HEK293 (cell line): ENCODE data around the gene ZNF845.

Source experiments
- CTCF ChIA-PET: fragments of 350-600 bp; formaldehyde crosslinking; extraction: SDS; loops from one replicate; lab custom pipeline; 2021; ENCODE audit warnings: antibody characterized with exemption; lab: Yijun Ruan, JAX
- POLR2A ChIA-PET: fragments of 300-600 bp; formaldehyde crosslinking; extraction: SDS; loops from one replicate; lab custom pipeline; 2020; ENCODE audit warnings: antibody characterized with exemption, inconsistent platforms; lab: Yijun Ruan, JAX
- H3K27ac ChIP-seq: fragments of 200-500 bp; sonication (Bioruptor generic); 2 replicates; pipeline ENCODE4 v1.5.1; 2014; ENCODE audit warnings: low read depth, low read length, control low read depth, inconsistent platforms; ENCODE audit errors: extremely low read depth
- H3K36me3 ChIP-seq, 2 experiments: fragments of 200-500 bp in 1 of 2; sonication (Bioruptor generic) in 1 of 2; 1 replicate in 1 of 2; 2 replicates in 1 of 2; pipeline ENCODE4 v1.5.1; 2014 to 2017; ENCODE audit warnings: inconsistent platforms in 2 of 2, low read length in 2 of 2; ENCODE audit not compliant: control insufficient read depth in 2 of 2, insufficient read depth in 1 of 2
- H3K4me1 ChIP-seq: fragments of 200-500 bp; sonication (Bioruptor generic); 2 replicates; pipeline ENCODE4 v1.5.1; 2014; ENCODE audit warnings: mild to moderate bottlenecking, low read length, inconsistent platforms; ENCODE audit not compliant: control insufficient read depth, insufficient read depth
- H3K4me3 ChIP-seq: 2 replicates; pipeline ENCODE4 v1.5.1; 2011; ENCODE audit warnings: low read depth, mild to moderate bottlenecking, control low read depth, low read length, moderate library complexity
- H3K9me3 ChIP-seq: fragments of 200-500 bp; sonication (Bioruptor generic); 2 replicates; pipeline ENCODE4 v1.5.1; 2014; ENCODE audit warnings: low read depth, low read length, inconsistent platforms; ENCODE audit not compliant: control insufficient read depth, insufficient read depth
- GLI2 ChIP-seq: fragments of 450-650 bp; formaldehyde crosslinking; IDR thresholded peaks from 2 replicates; pipeline ENCODE4; 2017; ENCODE audit warnings: missing biosample characterization, missing genetic modification characterization, low read depth, borderline replicate concordance
- HIC1 ChIP-seq: fragments of 450-650 bp; formaldehyde crosslinking; IDR thresholded peaks from 2 replicates; pipeline ENCODE4 v1.5.1; 2016; ENCODE audit warnings: missing biosample characterization, missing genetic modification characterization
- HOXD13 ChIP-seq: sonication (generic); formaldehyde crosslinking; IDR thresholded peaks from 2 replicates; pipeline ENCODE4 v1.8.0; 2022; ENCODE audit warnings: missing genetic modification reagents, borderline replicate concordance
- KLF1 ChIP-seq: fragments of 450-650 bp; formaldehyde crosslinking; IDR thresholded peaks from 2 replicates; pipeline ENCODE4 v1.5.1; 2016; ENCODE audit warnings: missing biosample characterization, missing genetic modification characterization
- MYNN ChIP-seq: fragments of 450-650 bp; formaldehyde crosslinking; IDR thresholded peaks from 2 replicates; pipeline ENCODE4 v1.5.1; 2016; ENCODE audit warnings: missing biosample characterization, missing genetic modification characterization, borderline replicate concordance
- PATZ1 ChIP-seq: fragments of 450-650 bp; formaldehyde crosslinking; IDR thresholded peaks from 2 replicates; pipeline ENCODE4 v1.5.1; 2016; ENCODE audit warnings: missing biosample characterization, missing genetic modification characterization
- ZBTB7A ChIP-seq: fragments of 450-650 bp; formaldehyde crosslinking; IDR thresholded peaks from 2 replicates; pipeline ENCODE4 v1.5.1; 2016; ENCODE audit warnings: low read depth, missing biosample characterization, missing genetic modification characterization
- ZBTB8A ChIP-seq: fragments of 450-650 bp; formaldehyde crosslinking; IDR thresholded peaks from 2 replicates; pipeline ENCODE4 v1.5.1; 2016; ENCODE audit warnings: missing biosample characterization, missing genetic modification characterization
- ZNF132 ChIP-seq: fragments of 450-650 bp; formaldehyde crosslinking; IDR thresholded peaks from 2 replicates; pipeline ENCODE4 v1.5.1; 2017; ENCODE audit warnings: missing biosample characterization, missing genetic modification characterization, borderline replicate concordance
- ZNF138 ChIP-seq: fragments of 450-650 bp; formaldehyde crosslinking; IDR thresholded peaks from 2 replicates; pipeline ENCODE4 v1.5.1; 2016; ENCODE audit warnings: missing biosample characterization, missing genetic modification characterization, borderline replicate concordance
- ZNF184 ChIP-seq: fragments of 450-650 bp; IDR thresholded peaks from 2 replicates; pipeline ENCODE4 v1.5.1; 2018; ENCODE audit warnings: missing biosample characterization, mild to moderate bottlenecking, missing genetic modification characterization
- ZNF274 ChIP-seq, 2 experiments: fragments of 200-500 bp in 1 of 2; fragments of 450-650 bp in 1 of 2; sonication (Bioruptor generic) in 1 of 2; formaldehyde crosslinking in 1 of 2; IDR thresholded peaks; 2 replicates each; pipeline versions ENCODE4 v1.5.1 to v1.6.1; 2014 to 2016; ENCODE audit warnings: borderline replicate concordance in 1 of 2, inconsistent platforms in 1 of 2, low read length in 1 of 2, missing biosample characterization in 1 of 2, missing genetic modification characterization in 1 of 2
- ZNF311 ChIP-seq: fragments of 450-650 bp; formaldehyde crosslinking; IDR thresholded peaks from 2 replicates; pipeline ENCODE4 v1.5.1; 2017; ENCODE audit warnings: missing biosample characterization, missing genetic modification characterization, borderline replicate concordance
- ZNF350 ChIP-seq: fragments of 450-650 bp; formaldehyde crosslinking; IDR thresholded peaks from 2 replicates; pipeline ENCODE4 v1.5.0; 2017; ENCODE audit warnings: missing biosample characterization, mild to moderate bottlenecking, missing genetic modification characterization
- ZNF394 ChIP-seq: fragments of 450-650 bp; formaldehyde crosslinking; IDR thresholded peaks from 2 replicates; pipeline ENCODE4 v1.5.1; 2016; ENCODE audit warnings: missing biosample characterization, missing genetic modification characterization, mild to moderate bottlenecking, moderate library complexity, borderline replicate concordance
- ZNF571 ChIP-seq: fragments of 450-650 bp; formaldehyde crosslinking; IDR thresholded peaks from 2 replicates; pipeline ENCODE4 v1.5.0; 2017; ENCODE audit warnings: missing biosample characterization, missing genetic modification characterization
- ZNF629 ChIP-seq: fragments of 450-650 bp; formaldehyde crosslinking; IDR thresholded peaks from 2 replicates; pipeline ENCODE4 v1.5.1; 2017; ENCODE audit warnings: missing biosample characterization, missing genetic modification characterization
- ZNF654 ChIP-seq: fragments of 450-650 bp; formaldehyde crosslinking; IDR thresholded peaks from 2 replicates; pipeline ENCODE4 v1.5.1; 2016; ENCODE audit warnings: low read depth, missing biosample characterization, missing genetic modification characterization
- ZNF660 ChIP-seq: fragments of 450-650 bp; IDR thresholded peaks from 2 replicates; pipeline ENCODE4 v1.5.1; 2018; ENCODE audit warnings: missing biosample characterization, mild to moderate bottlenecking, missing genetic modification characterization
- ZNF830 ChIP-seq: fragments of 450-650 bp; IDR thresholded peaks from 2 replicates; pipeline ENCODE4 v1.5.0; 2018; ENCODE audit warnings: missing biosample characterization, missing genetic modification characterization, low read depth, mild to moderate bottlenecking, moderate library complexity
- TF ChIP-seq, protein P1 (sequence below): fragments of 450-650 bp; formaldehyde crosslinking; IDR thresholded peaks from 2 replicates; pipeline ENCODE4 v1.5.1; 2016; ENCODE audit warnings: missing biosample characterization, missing genetic modification characterization

ZNF845 gene

GRCh38 chr19:53388904-53389303 is 55.4 kb downstream of the ZNF845 start (continued):
- TF ChIP-seq ZNF132 (no peak), ZNF660 (tag by site-specific recombination) (no peak)

DNA sequence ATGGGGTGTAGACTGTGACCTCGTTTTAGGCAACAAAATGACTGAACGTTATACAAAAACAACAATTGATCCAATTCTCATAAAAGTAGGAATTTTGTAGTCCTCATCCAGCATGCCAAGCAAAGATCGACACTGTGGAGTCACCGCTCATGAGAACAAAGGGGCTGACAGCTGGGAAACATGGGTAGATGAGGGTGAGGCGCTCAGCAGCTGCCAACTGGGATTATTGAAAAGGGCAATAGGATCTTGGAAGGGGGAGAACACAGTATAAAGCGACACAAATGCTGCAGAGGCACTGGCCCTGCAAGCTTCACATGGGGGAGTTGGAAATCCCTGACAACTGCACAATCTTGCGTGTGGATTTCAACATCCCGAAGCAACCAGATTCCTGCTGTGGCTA is 56.0 kb downstream of the ZNF845 start:
- CTCF ChIA-PET: interaction anchor here (0.6 kb wide), 1 partner anchor 1089 kb away, joined by 3 read pairs; no protein-coding TSS in a partner anchor
- no peaks in the 10 kb centered on the region; the same call in 1 of the 2 replicates for H3K9me3 ChIP-seq
- TF ChIP-seq ZNF654 (no peak), ZNF184 (no peak), ZNF394 (no peak), PATZ1 (no peak), ZBTB8A (tag by site-specific recombination) (no peak), ZNF274 (IDR thresholded peaks at IDR 0.05; ENCODE audit: low read length) (no peak), ZNF274 (tag by site-specific recombination; IDR thresholded peaks at IDR 0.05; ENCODE audit: borderline replicate concordance) (no peak), ZBTB7A (tag by site-specific recombination) (no peak), ZNF138 (tag by site-specific recombination) (no peak), ZNF311 (tag by site-specific recombination) (no peak), ZNF571 (tag by site-specific recombination) (no peak), ZNF830 (no peak), MYNN (tag by site-specific recombination) (no peak), ZNF660 (tag by site-specific recombination) (no peak), HIC1 (no peak)
- TF ChIP-seq, protein P1, sequence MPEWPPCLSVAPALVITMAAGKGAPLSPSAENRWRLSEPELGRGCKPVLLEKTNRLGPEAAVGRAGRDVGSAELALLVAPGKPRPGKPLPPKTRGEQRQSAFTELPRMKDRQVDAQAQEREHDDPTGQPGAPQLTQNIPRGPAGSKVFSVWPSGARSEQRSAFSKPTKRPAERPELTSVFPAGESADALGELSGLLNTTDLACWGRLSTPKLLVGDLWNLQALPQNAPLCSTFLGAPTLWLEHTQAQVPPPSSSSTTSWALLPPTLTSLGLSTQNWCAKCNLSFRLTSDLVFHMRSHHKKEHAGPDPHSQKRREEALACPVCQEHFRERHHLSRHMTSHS: no peak
- TF ChIP-seq, all 188 proteins: peak for 0
- POLR2A ChIA-PET: interaction anchor here (0.6 to 1.8 kb wide), 2 partner anchors 11 to 131 kb away, joined by 3 to 4 read pairs; no protein-coding TSS in a partner anchor
- Histone ChIP-seq H3K27ac (no peak overlapping the region), H3K4me1 (no peaks in the 10 kb centered on the region), H3K4me3 (no peak overlapping the region), H3K36me3 (no peaks in the 10 kb centered on the region)

GRCh38 chr19:53389978-53390377 is 56.4 kb downstream of the ZNF845 start:
- Histone ChIP-seq H3K9me3 (no peaks in the 10 kb centered on the region; the same call in 1 of the 2 replicates), H3K4me3 (no peak overlapping the region), H3K27ac (no peak overlapping the region), H3K4me1 (no peaks in the 10 kb centered on the region), H3K36me3 (no peaks in the 10 kb centered on the region)
- CTCF ChIA-PET: no interaction called here
- POLR2A ChIA-PET: no interaction called here
- TF ChIP-seq GLI2 (tag by site-specific recombination): no peak
- TF ChIP-seq KLF1 (tag by site-specific recombination): peak; percentile 40; the same call in 1 of the 2 replicates
- TF ChIP-seq HOXD13 (CRISPR knock-in tag): no peak
- TF ChIP-seq ZNF350 (tag by site-specific recombination): no peak
- no peak for TF ChIP-seq ZNF629 (tag by site-specific recombination)
